ENCODE measurements around the gene CACNG1. TPM values are rescaled to one million over a fixed set of nuclear protein-coding genes. Genes with fewer than 3 reads are reported as not detected.

CACNG1 gene
- total RNA-seq, 1 experiment from 2014 or later: not detected

GRCh38 chr17:67026341-67026740, 18.0 kb upstream of the CACNG1 start:
- CTCF ChIA-PET: no interaction called here
- Histone ChIP-seq H3K27me3 (replicated peaks; ENCODE audit: insufficient read depth, low read depth, low read length, poor library complexity) (no peaks in the 10 kb centered on the region), H3K36me3 (ENCODE audit: insufficient read depth, low read length, poor library complexity, severe bottlenecking) (no peaks in the 10 kb centered on the region), H3K9me3 (ENCODE audit: low read depth, low read length, poor library complexity, severe bottlenecking) (no peaks in the 10 kb centered on the region), H3K27ac (ENCODE audit: low read depth, low read length, poor library complexity, severe bottlenecking) (no peak overlapping the region), H3K4me1 (ENCODE audit: insufficient read depth, low read length, poor library complexity, severe bottlenecking) (no peaks in the 10 kb centered on the region), H3K4me3 (ENCODE audit: low read depth, low read length, poor library complexity, severe bottlenecking) (no peak overlapping the region)
- intact Hi-C loops (cut with micrococcal nuclease; ENCODE audit: unreplicated experiment): no loop called here
- DNase-seq (ENCODE audit: low spot score): no peak
- BruUV-seq (replicated peaks): no TSS peak
- TF ChIP-seq CTCF (conservative IDR thresholded peaks at IDR 0.05; ENCODE audit: low read depth, low read length): no peak
- no peak for TF ChIP-seq EZH2 (IDR thresholded peaks at IDR 0.05; ENCODE audit: borderline replicate concordance, low read depth, low read length, poor library complexity, severe bottlenecking)
- POLR2A ChIA-PET (ENCODE audit: low non-redundant PET): no interaction called here

GRCh38 chr17:67027031-67027628, 17.2 kb upstream of the CACNG1 start:
- BruUV-seq (replicated peaks): no TSS peak
- no peaks in the 10 kb centered on the region for H3K9me3 ChIP-seq (ENCODE audit: low read depth, low read length, poor library complexity, severe bottlenecking)
- ChIA-PET POLR2A (ENCODE audit: low non-redundant PET) (no interaction called here), CTCF (no interaction called here)
- no peak overlapping the region for H3K27ac ChIP-seq (ENCODE audit: low read depth, low read length, poor library complexity, severe bottlenecking)
- TF ChIP-seq CTCF (conservative IDR thresholded peaks at IDR 0.05; ENCODE audit: low read depth, low read length): no peak
- no peak for TF ChIP-seq EZH2 (IDR thresholded peaks at IDR 0.05; ENCODE audit: borderline replicate concordance, low read depth, low read length, poor library complexity, severe bottlenecking)
- DNase-seq (ENCODE audit: low spot score): no peak
- no peaks in the 10 kb centered on the region for H3K27me3 ChIP-seq (replicated peaks; ENCODE audit: insufficient read depth, low read depth, low read length, poor library complexity)
- H3K4me1 ChIP-seq (ENCODE audit: insufficient read depth, low read length, poor library complexity, severe bottlenecking): no peaks in the 10 kb centered on the region
- H3K4me3 ChIP-seq (ENCODE audit: low read depth, low read length, poor library complexity, severe bottlenecking): no peak overlapping the region
- no peaks in the 10 kb centered on the region for H3K36me3 ChIP-seq (ENCODE audit: insufficient read depth, low read length, poor library complexity, severe bottlenecking)
- intact Hi-C loops (cut with micrococcal nuclease; ENCODE audit: unreplicated experiment): no loop called here

- no peak overlapping the region for H3K4me3 ChIP-seq (ENCODE audit: low read depth, low read length, poor library complexity, severe bottlenecking)
- DNase-seq (ENCODE audit: low spot score): no peak
- intact Hi-C loops (cut with micrococcal nuclease; ENCODE audit: unreplicated experiment): no loop called here
- no peaks in the 10 kb centered on the region for H3K4me1 ChIP-seq (ENCODE audit: insufficient read depth, low read length, poor library complexity, severe bottlenecking)
- ChIA-PET POLR2A (ENCODE audit: low non-redundant PET) (no interaction called here), CTCF (no interaction called here)
- no peak overlapping the region for H3K27ac ChIP-seq (ENCODE audit: low read depth, low read length, poor library complexity, severe bottlenecking)
- no peaks in the 10 kb centered on the region for H3K27me3 ChIP-seq (replicated peaks; ENCODE audit: insufficient read depth, low read depth, low read length, poor library complexity)
- no peaks in the 10 kb centered on the region for H3K9me3 ChIP-seq (ENCODE audit: low read depth, low read length, poor library complexity, severe bottlenecking)
- TF ChIP-seq EZH2 (IDR thresholded peaks at IDR 0.05; ENCODE audit: borderline replicate concordance, low read depth, low read length, poor library complexity, severe bottlenecking): no peak
- no peak for TF ChIP-seq CTCF (conservative IDR thresholded peaks at IDR 0.05; ENCODE audit: low read depth, low read length)
- BruUV-seq (replicated peaks): no TSS peak
- H3K36me3 ChIP-seq (ENCODE audit: insufficient read depth, low read length, poor library complexity, severe bottlenecking): no peaks in the 10 kb centered on the region
Observed at GRCh38 chr17:67030641-67031040, 13.7 kb upstream of the CACNG1 start.
